GM18520 (cell line): ENCODE measurements around the gene ENDOV.

Experiments
- ATAC-seq: cut with Tn5 transposase; IDR thresholded peaks from one replicate; pipeline ENCODE4 v1.9.1; 2021; ENCODE audit not compliant: unreplicated experiment

Gene ENDOV

DNA sequence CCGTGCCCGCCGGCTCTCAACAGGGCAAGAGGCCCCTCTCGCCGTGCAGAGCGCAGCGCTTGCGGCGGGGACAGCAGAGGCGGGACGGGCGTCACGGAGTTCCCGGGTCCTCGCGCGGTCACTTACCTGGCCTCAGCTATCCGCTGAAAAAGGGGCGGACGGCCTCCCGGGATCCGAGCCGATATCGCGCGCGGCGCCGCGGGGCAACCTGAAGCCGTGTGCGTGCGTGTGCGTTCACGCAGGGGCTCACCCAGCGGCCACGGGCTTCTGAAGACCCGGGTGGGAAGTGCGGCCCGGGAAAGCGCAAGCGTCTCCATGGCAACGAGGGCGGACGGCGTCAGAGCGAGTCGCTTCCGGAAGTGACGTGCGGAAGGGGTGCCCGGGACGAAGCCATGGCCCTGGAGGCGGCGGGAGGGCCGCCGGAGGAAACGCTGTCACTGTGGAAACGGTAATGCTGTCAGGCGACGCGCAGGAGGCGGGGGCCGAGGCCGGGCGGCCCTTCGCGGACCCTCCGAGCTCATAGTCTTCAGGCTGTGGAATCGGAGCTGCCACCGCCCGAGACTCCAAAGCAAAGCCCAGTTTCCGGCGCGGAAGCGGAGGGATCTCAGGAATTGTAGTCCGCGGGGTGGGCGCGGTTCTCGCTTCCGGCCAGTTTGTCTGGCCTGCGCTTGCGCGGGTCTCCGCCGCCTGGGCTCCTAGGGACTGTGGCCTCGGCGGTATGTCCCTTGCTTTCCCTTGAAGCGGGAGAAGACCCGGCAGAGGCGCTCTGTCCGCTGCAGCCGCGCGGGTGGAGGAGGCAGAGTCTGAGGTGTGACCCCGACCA is at the start of gene ENDOV:
TSS of gene ENDOV (plus strand) at position 365 of the 823 bp plus-strand sequence. CDS start at position 393, 28 bp downstream.
- ATAC-seq = peak; percentile 69

- no peak for ATAC-seq
Measured at GRCh38 chr17:80365983-80366382, 49.0 kb upstream of the ENDOV start.

DNA sequence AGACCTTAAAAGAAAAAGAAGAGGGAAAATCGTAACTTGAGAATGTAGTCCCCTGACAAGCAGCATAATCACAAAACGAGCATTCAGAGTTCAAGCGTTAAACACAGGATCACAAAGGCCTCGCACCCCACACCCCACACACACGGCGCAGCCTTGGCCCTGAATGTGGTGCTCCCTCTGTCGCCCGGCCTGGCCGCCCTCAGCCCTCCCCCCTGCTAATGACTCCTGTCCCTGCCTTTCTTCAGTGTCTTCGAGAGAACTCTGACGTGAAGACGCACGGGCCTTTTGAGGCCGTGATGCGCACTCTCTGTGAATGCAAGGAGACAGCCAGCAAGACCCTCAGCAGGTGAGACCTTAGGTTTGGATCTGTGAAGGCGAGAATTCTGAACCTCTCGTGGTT is 47.5 kb upstream of the ENDOV start:
- ATAC-seq = no peak

DNA sequence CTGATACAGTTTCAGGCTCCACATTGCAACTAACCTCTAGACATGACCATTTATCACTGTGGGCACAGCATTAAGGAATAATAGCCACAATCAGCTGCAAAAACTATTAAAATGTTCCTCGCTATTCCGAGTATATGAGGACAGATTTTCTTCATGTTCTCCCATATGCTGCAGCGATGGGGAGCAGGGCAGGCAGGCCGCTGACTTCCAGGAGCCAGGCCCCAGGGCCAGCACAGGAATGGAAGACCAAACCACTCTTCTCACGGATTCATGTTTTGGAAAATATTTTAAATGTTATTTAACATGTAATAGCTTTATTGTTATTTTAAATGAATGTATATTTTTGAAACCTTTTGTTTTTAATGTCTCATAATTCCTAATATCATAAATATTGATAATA is 43.8 kb upstream of the ENDOV start:
- ATAC-seq = no peak

- ATAC-seq = no peak
Measured at GRCh38 chr17:80372456-80372855, 42.5 kb upstream of the ENDOV start.

DNA sequence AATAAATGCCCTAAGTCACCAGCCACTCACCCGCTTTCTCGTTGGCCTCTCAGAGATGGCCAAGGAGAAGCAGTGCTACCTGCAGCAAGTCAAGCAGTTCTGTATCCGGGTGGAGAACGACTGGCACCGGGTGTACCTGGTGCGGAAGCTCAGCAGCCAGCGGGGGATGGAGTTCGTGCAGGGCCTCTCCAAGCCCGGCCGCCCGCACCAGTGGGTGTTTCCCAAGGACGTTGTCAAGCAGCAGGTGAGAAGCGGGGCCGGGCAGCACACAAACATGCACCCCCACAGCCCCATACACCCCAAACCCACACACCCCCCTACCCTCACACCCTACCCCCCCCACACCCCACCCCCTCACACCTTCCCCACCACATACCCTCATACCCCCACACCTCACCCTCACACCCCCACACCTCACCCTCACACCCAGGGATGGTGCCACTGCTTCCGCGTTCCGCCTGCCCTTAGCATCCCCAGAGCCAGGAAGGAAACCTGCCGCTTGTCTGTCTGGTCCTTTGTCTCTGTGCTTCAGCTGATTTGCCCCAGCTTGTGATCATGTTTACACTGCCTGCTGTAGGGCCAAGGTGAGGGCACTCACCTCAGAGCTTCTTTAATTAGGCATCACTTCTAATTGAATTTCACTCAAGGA is 41.9 kb upstream of the ENDOV start:
- no peak for ATAC-seq

DNA sequence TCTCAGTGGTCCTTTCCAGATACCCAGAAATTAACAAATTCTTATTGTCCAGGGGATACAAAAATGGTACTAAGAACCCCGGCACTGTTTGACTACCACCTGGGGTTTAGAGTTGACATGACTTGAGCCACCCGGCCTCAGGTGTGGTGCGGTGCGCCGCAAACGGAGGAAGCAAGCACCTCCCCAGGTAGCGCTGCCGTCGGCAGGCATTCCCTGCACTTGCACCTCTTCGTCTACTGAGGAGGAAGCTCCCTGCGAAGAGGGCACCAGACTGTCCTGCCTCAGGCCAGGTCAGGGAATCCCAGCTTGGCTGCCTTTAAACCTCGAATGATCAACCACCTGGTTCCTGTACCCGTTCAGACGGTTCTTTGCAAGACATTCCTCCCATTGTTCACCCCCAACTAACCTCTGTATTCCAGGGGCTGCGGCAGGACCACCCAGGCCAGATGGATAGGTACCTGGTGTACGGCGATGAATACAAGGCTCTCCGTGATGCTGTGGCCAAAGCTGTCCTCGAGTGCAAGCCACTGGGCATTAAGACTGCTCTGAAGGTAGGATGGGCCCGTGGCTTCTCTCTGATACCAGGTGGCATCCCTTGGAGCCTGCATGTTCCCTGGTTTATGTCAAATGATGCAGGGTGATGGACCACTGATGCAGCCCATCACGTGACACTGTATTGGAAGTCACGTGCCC is 40.8 kb upstream of the ENDOV start:
- no peak for ATAC-seq

- ATAC-seq = no peak
Measured at GRCh38 chr17:80374732-80375585, 40.0 kb upstream of the ENDOV start.

- ATAC-seq = no peak
Measured at GRCh38 chr17:80376531-80376930, 38.4 kb upstream of the ENDOV start.

DNA sequence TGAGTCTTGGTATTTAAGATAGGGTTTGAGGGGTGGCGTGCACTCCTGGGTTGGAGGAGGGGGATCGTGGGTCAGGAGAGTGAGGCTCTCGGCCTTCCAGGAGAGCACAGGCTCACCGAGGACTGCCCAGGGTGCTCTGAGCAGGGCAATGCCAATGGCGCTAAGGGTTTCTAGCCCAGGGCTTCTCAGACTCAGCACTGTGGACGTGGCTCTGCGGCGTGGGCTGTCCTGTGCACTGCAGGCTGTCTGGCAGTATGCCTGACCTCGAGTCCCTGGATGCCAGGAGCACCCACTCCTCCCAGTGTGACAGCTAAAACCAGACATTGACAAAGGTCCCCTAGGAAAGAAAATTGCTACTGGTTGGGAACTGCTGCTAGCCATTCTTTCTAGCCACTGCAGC is 37.2 kb upstream of the ENDOV start:
- ATAC-seq = no peak

GRCh38 chr17:80379348-80379747 is 35.6 kb upstream of the ENDOV start:
- ATAC-seq = no peak

DNA sequence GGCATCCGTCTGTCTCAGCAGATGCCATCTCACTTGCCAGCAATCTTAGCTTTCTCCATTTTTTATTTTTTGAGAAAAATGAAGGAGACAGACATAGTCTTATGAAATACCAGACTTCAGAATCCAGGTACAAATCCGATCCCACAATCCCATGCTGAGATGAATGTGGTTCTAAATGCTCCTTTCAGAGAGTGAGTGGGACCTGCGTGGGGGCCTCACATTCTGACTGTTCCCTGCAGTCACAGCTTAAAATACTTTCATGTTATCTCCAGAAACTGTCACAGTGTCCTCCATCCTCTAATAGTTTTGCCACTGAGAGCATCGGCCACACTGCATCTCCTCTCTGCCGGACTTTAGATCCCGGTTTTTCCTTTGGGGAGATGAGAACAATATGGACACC is 34.9 kb upstream of the ENDOV start:
- no peak for ATAC-seq

GRCh38 chr17:80380555-80381002 is 34.4 kb upstream of the ENDOV start:
- ATAC-seq = no peak

- ATAC-seq = no peak
Measured at GRCh38 chr17:80381416-80381923, 33.5 kb upstream of the ENDOV start.

- no peak for ATAC-seq
Measured at GRCh38 chr17:80382446-80382845, 32.5 kb upstream of the ENDOV start.

DNA sequence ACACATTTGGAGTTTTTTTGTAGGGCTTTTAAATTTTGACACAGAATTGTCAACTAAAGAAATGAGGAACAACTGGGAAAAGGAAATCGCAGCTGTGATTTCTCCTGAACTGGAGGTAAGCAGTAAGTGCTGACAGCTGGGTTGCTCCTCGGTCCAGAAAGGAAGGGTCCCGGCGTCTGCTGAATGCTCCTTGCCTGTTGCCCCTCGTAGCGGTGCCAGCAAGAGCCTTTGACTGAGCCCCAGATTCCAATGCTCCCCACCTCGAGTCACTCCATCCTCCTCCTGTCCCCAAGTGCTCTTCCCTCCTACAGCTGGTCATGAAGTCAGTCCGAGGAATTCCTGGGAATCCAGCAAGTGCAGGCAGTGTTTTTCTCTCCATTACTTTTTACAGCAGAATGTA is 32.0 kb upstream of the ENDOV start:
- no peak for ATAC-seq

DNA sequence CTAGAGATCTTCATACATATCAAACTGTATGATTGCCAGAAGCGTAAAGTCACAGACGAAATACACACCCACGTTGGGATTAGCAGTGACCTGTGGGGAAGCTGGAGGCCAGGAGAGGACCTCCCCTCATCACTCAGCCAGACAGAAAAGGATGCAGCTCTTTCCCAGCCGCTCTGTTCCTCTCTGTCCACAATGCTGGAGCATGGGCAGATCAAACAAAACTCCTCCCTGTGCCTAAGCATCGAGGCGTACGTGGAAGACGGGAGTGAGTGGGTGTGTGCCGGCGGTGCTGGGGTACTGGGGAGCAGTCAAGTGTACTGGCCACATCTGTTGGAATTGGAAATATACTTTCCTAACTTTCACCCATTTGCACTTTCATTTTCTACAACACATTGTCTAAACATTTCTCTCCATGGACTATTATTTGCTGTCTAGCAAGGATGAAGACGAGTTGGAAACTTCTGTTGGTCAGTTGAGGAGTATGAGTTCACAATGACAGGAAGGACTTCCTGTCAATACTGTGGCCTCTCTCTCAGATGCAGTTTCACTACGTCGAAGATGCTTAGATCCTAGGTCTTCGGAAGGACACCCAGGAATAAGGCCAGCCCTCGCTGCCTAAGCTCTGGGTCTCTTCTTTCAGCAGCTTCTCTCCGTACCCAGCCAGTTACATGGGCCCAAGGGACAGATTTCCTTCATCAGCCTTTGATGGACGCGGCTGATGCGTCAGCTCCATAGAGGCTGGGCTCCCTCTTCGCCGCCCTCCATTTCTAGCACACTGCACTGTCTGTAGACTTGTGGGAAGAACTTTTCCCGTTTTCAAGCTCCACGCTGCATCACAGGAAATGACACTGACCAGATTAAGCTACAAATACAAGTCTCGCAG is 30.6 kb upstream of the ENDOV start:
- ATAC-seq = no peak

DNA sequence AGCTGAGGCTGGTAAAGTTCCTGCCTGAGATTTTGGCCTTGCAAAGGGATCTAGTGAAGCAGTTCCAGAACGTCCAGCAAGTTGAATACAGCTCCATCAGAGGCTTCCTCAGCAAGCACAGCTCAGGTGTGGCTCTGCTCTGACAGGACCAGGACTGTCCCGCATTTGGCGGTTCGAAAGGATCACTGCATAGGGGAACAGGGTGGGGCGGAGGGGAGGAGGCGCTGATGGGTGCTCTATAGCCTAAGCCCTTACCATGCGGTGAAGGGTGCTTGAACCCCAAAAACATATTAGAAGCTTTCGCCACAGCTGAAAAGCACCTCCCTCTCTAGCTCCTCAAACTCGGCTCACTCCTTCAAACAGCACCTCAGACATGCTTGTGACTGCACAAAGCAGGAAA is 29.9 kb upstream of the ENDOV start:
- ATAC-seq = no peak

DNA sequence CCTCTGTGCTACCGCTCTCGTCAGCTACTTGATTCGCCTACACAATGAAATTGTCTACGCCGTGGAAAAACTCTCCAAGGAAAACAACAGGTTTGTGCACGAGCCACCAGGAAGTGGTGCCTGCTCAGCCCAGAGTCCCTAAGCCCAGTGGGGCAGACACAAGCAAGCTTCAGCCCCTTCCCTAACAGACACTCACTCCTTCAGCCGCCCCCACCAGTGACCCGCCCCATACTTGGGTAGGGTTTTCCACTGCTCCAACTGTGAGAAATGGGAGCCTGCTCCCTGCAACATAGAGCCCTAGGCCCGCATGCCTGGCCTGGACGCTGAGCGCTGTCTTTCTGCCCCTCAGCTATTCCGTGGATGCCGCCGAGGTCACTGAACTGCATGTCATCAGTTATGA is 28.6 kb upstream of the ENDOV start:
- no peak for ATAC-seq

- ATAC-seq = no peak
Measured at GRCh38 chr17:80387071-80387470, 27.9 kb upstream of the ENDOV start.
